Lower lobe of right lung (tissue), 2 donors: Measurements from ENCODE around the gene CNOT1. TPM values are rescaled to one million over a fixed set of nuclear protein-coding genes. Genes with fewer than 3 reads are reported as not detected.

Experiments used
- ATAC-seq, 2 donors: fragments of 200-7000 bp; cut with Tn5 transposase; one replicate each; pipeline ENCODE4 v1.9.1; 2020 to 2022; ENCODE audit warnings: mild to moderate bottlenecking in 2 of 2, moderate library complexity in 2 of 2
- DNase-seq: peaks from one replicate; pipeline ENCODE4 v3.0.0-alpha.2; 2020
- H3K27ac ChIP-seq: fragments of 200-600 bp; one replicate; pipeline ENCODE4 v1.8.0; 2022
- H3K27me3 ChIP-seq: fragments of 200-600 bp; one replicate; pipeline ENCODE4 v1.8.0; 2022; ENCODE audit warnings: low read depth
- H3K36me3 ChIP-seq: fragments of 200-600 bp; one replicate; pipeline ENCODE4 v1.8.0; 2022; ENCODE audit warnings: mild to moderate bottlenecking
- H3K4me1 ChIP-seq: fragments of 200-600 bp; one replicate; pipeline ENCODE4 v1.8.0; 2022
- H3K4me3 ChIP-seq: fragments of 200-600 bp; one replicate; pipeline ENCODE4 v1.8.0; 2022; ENCODE audit warnings: mild to moderate bottlenecking
- H3K9me3 ChIP-seq: fragments of 200-600 bp; one replicate; pipeline ENCODE4 v1.8.0; 2022
- CTCF ChIP-seq: fragments of 200-600 bp; IDR thresholded peaks from one replicate; pipeline ENCODE4 v1.8.0; 2022; ENCODE audit warnings: antibody characterized with exemption, mild to moderate bottlenecking
- intact Hi-C: fragments of 100-400 bp; cut with DNase I; formaldehyde crosslinking; loops from one replicate; pipeline ENCODE4 v1.11.0; 2022
- total RNA-seq: library from RNA; stranded (reverse); fragmentation: NEBNext Ultra II Directional; extraction: Animal tissue kit (Norgen Biotek cat#: 25700); gene quantifications from one replicate; pipeline ENCODE4 v1.2.1, GENCODE V29; 2021
- donor health status: DM: no; HTN: yes; CAD: no; lungs with severe emphysema.

The CNOT1 gene
- total RNA-seq, 1 donor from 2014 or later = 172 TPM

GRCh38 chr16:58563775-58564174 is 65.9 kb downstream of the CNOT1 start:
- no peaks in the 10 kb centered on the region for H3K9me3 ChIP-seq
- H3K36me3 ChIP-seq = peaks cover 95% of the 10 kb centered on the region
- ATAC-seq (no peak), DNase-seq (no peak)
- no peaks in the 10 kb centered on the region for H3K27me3 ChIP-seq
- no peak for TF ChIP-seq CTCF
- intact Hi-C loops = no loop called here
- H3K4me3 ChIP-seq = no peak overlapping the region
- H3K4me1 ChIP-seq = no peaks in the 10 kb centered on the region
- no peak overlapping the region for H3K27ac ChIP-seq

- no peak overlapping the region for H3K27ac ChIP-seq
- no peaks in the 10 kb centered on the region for H3K4me1 ChIP-seq
- no peaks in the 10 kb centered on the region for H3K9me3 ChIP-seq
- no peak for TF ChIP-seq CTCF
- no peaks in the 10 kb centered on the region for H3K27me3 ChIP-seq
- ATAC-seq = no peak
- DNase-seq = no peak
- intact Hi-C loops = no loop called here
- peaks cover 95% of the 10 kb centered on the region for H3K36me3 ChIP-seq
- H3K4me3 ChIP-seq = no peak overlapping the region
Observed at GRCh38 chr16:58563235-58563634, 66.4 kb downstream of the CNOT1 start.

DNA sequence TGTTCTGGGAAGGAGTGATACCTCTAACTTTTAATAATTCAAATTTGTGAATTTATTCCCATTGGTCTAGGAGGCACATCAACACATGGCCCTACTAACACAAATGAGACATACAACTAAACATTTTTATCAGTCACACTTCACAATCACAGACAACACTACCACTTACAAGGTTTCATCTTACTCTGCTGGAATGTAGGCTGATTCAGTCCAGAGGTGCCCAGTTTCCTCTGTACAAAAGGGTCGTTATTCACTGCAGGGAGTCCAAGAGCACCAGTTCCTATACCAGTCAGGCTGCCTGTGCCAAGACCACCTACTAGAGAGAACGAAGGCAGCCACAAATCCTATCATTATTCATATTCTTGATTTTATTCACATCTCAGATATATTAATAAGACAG is 72.9 kb downstream of the CNOT1 start:
- no peak for DNase-seq
- Histone ChIP-seq H3K27me3 (no peaks in the 10 kb centered on the region), H3K36me3 (peaks cover 97% of the 10 kb centered on the region), H3K4me1 (no peaks in the 10 kb centered on the region), H3K9me3 (no peaks in the 10 kb centered on the region), H3K4me3 (no peak overlapping the region), H3K27ac (no peak overlapping the region)
- no peak for ATAC-seq
- intact Hi-C loops = no loop called here
- no peak for TF ChIP-seq CTCF

- H3K4me3 ChIP-seq = no peak overlapping the region
- H3K27me3 ChIP-seq = no peaks in the 10 kb centered on the region
- H3K27ac ChIP-seq = no peak overlapping the region
- no peaks in the 10 kb centered on the region for H3K4me1 ChIP-seq
- DNase-seq = no peak
- no peak for TF ChIP-seq CTCF
- intact Hi-C loops = no loop called here
- no peak for ATAC-seq
- H3K9me3 ChIP-seq = no peaks in the 10 kb centered on the region
- H3K36me3 ChIP-seq = peaks cover 100% of the 10 kb centered on the region
Observed at GRCh38 chr16:58551496-58551895, 78.1 kb downstream of the CNOT1 start.

DNA sequence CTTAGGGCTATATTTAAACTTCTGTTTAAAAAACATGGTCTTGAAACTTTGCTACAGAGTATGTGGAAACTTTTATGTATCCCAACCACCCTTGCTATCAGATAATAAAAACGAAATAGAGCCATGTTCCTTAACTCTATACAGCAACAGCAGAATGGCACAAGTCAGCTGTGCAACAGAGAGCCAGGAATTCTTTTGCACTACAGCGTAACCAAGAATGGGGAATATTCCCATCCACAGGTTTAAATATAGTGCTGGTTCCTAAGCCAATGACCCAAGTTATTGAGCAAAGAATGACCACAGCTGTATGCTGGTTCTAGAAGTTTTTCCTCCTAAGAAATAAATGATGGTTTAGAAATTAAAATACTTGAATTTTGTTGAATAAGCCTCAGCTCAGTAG is 81.2 kb downstream of the CNOT1 start:
- intact Hi-C loops = no loop called here
- no peaks in the 10 kb centered on the region for H3K9me3 ChIP-seq
- no peak overlapping the region for H3K4me3 ChIP-seq
- DNase-seq (no peak), ATAC-seq (no peak)
- H3K36me3 ChIP-seq = peaks cover 100% of the 10 kb centered on the region
- no peak for TF ChIP-seq CTCF
- H3K4me1 ChIP-seq = no peaks in the 10 kb centered on the region
- no peaks in the 10 kb centered on the region for H3K27me3 ChIP-seq
- H3K27ac ChIP-seq = no peak overlapping the region

DNA sequence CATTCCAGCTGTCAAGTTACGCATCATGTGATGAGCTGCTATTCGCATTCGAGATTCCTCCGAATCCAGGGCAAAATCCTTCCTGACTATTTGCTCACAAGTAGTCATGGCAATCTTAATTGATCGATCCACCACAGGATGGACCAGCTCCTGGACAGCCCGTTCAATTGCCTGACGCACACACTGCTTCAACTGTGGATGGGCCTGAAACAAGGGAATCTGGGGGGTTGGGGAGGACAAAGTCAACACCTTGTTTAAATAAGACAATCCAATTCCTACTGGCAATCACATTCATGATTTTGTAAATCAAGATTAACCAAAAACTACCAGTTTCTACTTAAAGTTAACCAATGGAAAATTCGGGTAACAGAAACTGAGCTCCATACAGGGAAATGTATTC is 85.9 kb downstream of the CNOT1 start:
- no peak overlapping the region for H3K4me3 ChIP-seq
- H3K27ac ChIP-seq = no peak overlapping the region
- H3K9me3 ChIP-seq = no peaks in the 10 kb centered on the region
- no peaks in the 10 kb centered on the region for H3K4me1 ChIP-seq
- ATAC-seq (no peak), DNase-seq (no peak)
- intact Hi-C loops = no loop called here
- H3K36me3 ChIP-seq = peaks cover 100% of the 10 kb centered on the region
- TF ChIP-seq CTCF = no peak
- H3K27me3 ChIP-seq = no peaks in the 10 kb centered on the region
